Measurements from ENCODE around the gene CRYBG2. TPM values are rescaled to one million over a fixed set of nuclear protein-coding genes. Genes with fewer than 3 reads are reported as not detected.

The CRYBG2 gene
- total RNA-seq, 1 donor from 2014 or later, result 6.9 TPM

- ATAC-seq (peak; percentile 86), DNase-seq (peak; percentile 95)
- H3K4me3 ChIP-seq, result peak within 1 kb of the TSS; percentile 99
- peaks cover 65% of the 10 kb centered on the region for H3K4me1 ChIP-seq
- TF ChIP-seq CTCF (IDR thresholded peaks at IDR 0.05), result peak; percentile 42
- H3K36me3 ChIP-seq, result peaks cover 11% of the 10 kb centered on the region
- no peaks in the 10 kb centered on the region for H3K9me3 ChIP-seq
- peak within 1 kb of the TSS; percentile 89 for H3K27ac ChIP-seq
- intact Hi-C loops (cut with DNase I), result loop anchor here (5.0 kb wide), 1 partner anchor 43 kb away; no protein-coding TSS in a partner anchor
- no peaks in the 10 kb centered on the region for H3K27me3 ChIP-seq
These were observed 74.2 kb downstream of the CRYBG2 start, which contains the start of gene SH3BGRL3 for GRCh38 chr1:26279456-26280332. SH3BGRL3 (plus strand) TSS chr1:26280086; CDS start chr1:26280156, 70 bp downstream.

- peak; percentile 8 for ATAC-seq
These were observed 75.0 kb downstream of the CRYBG2 start for GRCh38 chr1:26278724-26279455.

GRCh38 chr1:26278303-26278702 lies 75.6 kb downstream of the CRYBG2 start:
- no peaks in the 10 kb centered on the region for H3K9me3 ChIP-seq
- H3K4me3 ChIP-seq, result no peak overlapping the region
- H3K27ac ChIP-seq, result peak overlapping the region; percentile 89
- DNase-seq, result no peak
- peaks cover 11% of the 10 kb centered on the region for H3K36me3 ChIP-seq
- H3K4me1 ChIP-seq, result peaks cover 59% of the 10 kb centered on the region
- no peaks in the 10 kb centered on the region for H3K27me3 ChIP-seq
- no peak for TF ChIP-seq CTCF (IDR thresholded peaks at IDR 0.05)
- intact Hi-C loops (cut with DNase I), result loop anchor here (5.0 kb wide), 1 partner anchor 44 kb away; no protein-coding TSS in a partner anchor
- no peak for ATAC-seq

More at GRCh38 chr1:26278724-26279455, 75.0 kb downstream of the CRYBG2 start:
- Histone ChIP-seq H3K27me3 (no peaks in the 10 kb centered on the region), H3K27ac (peak overlapping the region; percentile 89), H3K4me3 (peak overlapping the region; percentile 99), H3K36me3 (peaks cover 11% of the 10 kb centered on the region), H3K4me1 (peaks cover 60% of the 10 kb centered on the region), H3K9me3 (no peaks in the 10 kb centered on the region)
- intact Hi-C loops (cut with DNase I), result loop anchor here (5.0 kb wide), 1 partner anchor 43 kb away; no protein-coding TSS in a partner anchor
- TF ChIP-seq CTCF (IDR thresholded peaks at IDR 0.05), result no peak
- DNase-seq, result no peak

- TF ChIP-seq CTCF (IDR thresholded peaks at IDR 0.05), result no peak
- no peak overlapping the region for H3K4me3 ChIP-seq
- no peak for ATAC-seq
- H3K9me3 ChIP-seq, result no peaks in the 10 kb centered on the region
- H3K36me3 ChIP-seq, result peaks cover 11% of the 10 kb centered on the region
- no peaks in the 10 kb centered on the region for H3K27me3 ChIP-seq
- intact Hi-C loops (cut with DNase I), result loop anchor here (5.0 kb wide), 1 partner anchor 45 kb away; no protein-coding TSS in a partner anchor
- peak overlapping the region; percentile 89 for H3K27ac ChIP-seq
- H3K4me1 ChIP-seq, result peaks cover 59% of the 10 kb centered on the region
- no peak for DNase-seq
These were observed 76.2 kb downstream of the CRYBG2 start for GRCh38 chr1:26277719-26278118.

GRCh38 chr1:26277261-26277661 lies 76.7 kb downstream of the CRYBG2 start:
- no peaks in the 10 kb centered on the region for H3K9me3 ChIP-seq
- H3K27me3 ChIP-seq, result no peaks in the 10 kb centered on the region
- peaks cover 11% of the 10 kb centered on the region for H3K36me3 ChIP-seq
- H3K4me3 ChIP-seq, result no peak overlapping the region
- DNase-seq, result no peak
- TF ChIP-seq CTCF (IDR thresholded peaks at IDR 0.05), result no peak
- peaks cover 59% of the 10 kb centered on the region for H3K4me1 ChIP-seq
- no peak for ATAC-seq
- intact Hi-C loops (cut with DNase I), result loop anchor here (5.0 kb wide), 1 partner anchor 45 kb away; no protein-coding TSS in a partner anchor
- peak overlapping the region; percentile 89 for H3K27ac ChIP-seq
